HT-29 (cell line): Measurements from ENCODE around the gene MAPK8IP3. TPM values are rescaled to one million over a fixed set of nuclear protein-coding genes. Genes with fewer than 3 reads are reported as not detected.
A peak's percentile ranks its signal among the peaks of the same experiment; 100 is the strongest.
"Not testable (repeated sequence)": the region's sequence is repeated elsewhere in the genome, so short reads cannot be mapped to it uniquely, and the experiment has no call there.

Experiments
- DNase-seq: peaks from one replicate; pipeline ENCODE4 v3.0.0-alpha.2; 2015; ENCODE audit warnings: low spot score
- total RNA-seq: library from RNA; depleted of rRNA; stranded (reverse); fragments of >200 nt; shearing (Covaris generic); gene quantifications from 2 replicates; pipeline ENCODE4 v1.2.3, GENCODE V29; 2014

Gene MAPK8IP3
- total RNA-seq, 1 experiment from 2014 or later, result 120 TPM

GRCh38 chr16:1677339-1677738 is 28.7 kb upstream of the MAPK8IP3 start:
- DNase-seq, result no peak

- peak; percentile 98 for DNase-seq
Measured at GRCh38 chr16:1677942-1678499, 28.0 kb upstream of the MAPK8IP3 start, which contains the start of gene JPT2. JPT2 (plus strand) TSS chr16:1678279; CDS start chr16:1678313, 34 bp downstream.

- peak; percentile 61 for DNase-seq
Measured at GRCh38 chr16:1678500-1679098, 27.4 kb upstream of the MAPK8IP3 start.

GRCh38 chr16:1680361-1680760 is 25.6 kb upstream of the MAPK8IP3 start:
- no peak for DNase-seq

GRCh38 chr16:1681032-1681431 is 25.0 kb upstream of the MAPK8IP3 start:
- DNase-seq, result no peak

GRCh38 chr16:1687427-1688316 is 18.3 kb upstream of the MAPK8IP3 start:
- DNase-seq, result no peak

GRCh38 chr16:1688807-1689560 is 17.0 kb upstream of the MAPK8IP3 start:
- DNase-seq, result peak; percentile 83

GRCh38 chr16:1689853-1690252 is 16.1 kb upstream of the MAPK8IP3 start:
- DNase-seq, result no peak

- DNase-seq, result no peak
Measured at GRCh38 chr16:1690810-1691209, 15.2 kb upstream of the MAPK8IP3 start.

- DNase-seq, result no peak
Measured at GRCh38 chr16:1691276-1691675, 14.7 kb upstream of the MAPK8IP3 start.

- DNase-seq, result no peak
Measured at GRCh38 chr16:1691956-1692355, 14.0 kb upstream of the MAPK8IP3 start.

GRCh38 chr16:1696863-1697262 is 9.1 kb upstream of the MAPK8IP3 start:
- no peak for DNase-seq

GRCh38 chr16:1698680-1699079 is 7.3 kb upstream of the MAPK8IP3 start:
- DNase-seq, result no peak

- DNase-seq, result no peak
Measured at GRCh38 chr16:1700246-1700645, 5.7 kb upstream of the MAPK8IP3 start.

- DNase-seq, result no peak
Measured at GRCh38 chr16:1701216-1701878, 4.6 kb upstream of the MAPK8IP3 start.

GRCh38 chr16:1705324-1705687 is 689 bp upstream of the MAPK8IP3 start:
- not testable (repeated sequence) for DNase-seq

- DNase-seq, result no peak
Measured at GRCh38 chr16:1706386-1707192, 594 bp downstream of the MAPK8IP3 start.

GRCh38 chr16:1707193-1707790 is 1.3 kb downstream of the MAPK8IP3 start:
- peak; percentile 43 for DNase-seq

GRCh38 chr16:1708083-1708767 is 2.2 kb downstream of the MAPK8IP3 start:
- no peak for DNase-seq
